Measurements from ENCODE around the gene NR0B2. TPM values are rescaled to one million over a fixed set of nuclear protein-coding genes. Genes with fewer than 3 reads are reported as not detected.

The NR0B2 gene
- total RNA-seq, 2 donors from 2014 or later = not detected

DNA sequence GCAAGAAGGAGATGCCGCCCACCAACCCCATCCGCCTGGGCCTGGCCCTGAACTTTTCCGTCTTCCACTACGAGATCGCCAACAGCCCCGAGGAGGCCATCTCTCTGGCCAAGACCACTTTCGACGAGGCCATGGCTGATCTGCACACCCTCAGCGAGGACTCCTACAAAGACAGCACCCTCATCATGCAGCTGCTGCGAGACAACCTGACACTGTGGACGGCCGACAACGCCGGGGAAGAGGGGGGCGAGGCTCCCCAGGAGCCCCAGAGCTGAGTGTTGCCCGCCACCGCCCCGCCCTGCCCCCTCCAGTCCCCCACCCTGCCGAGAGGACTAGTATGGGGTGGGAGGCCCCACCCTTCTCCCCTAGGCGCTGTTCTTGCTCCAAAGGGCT, 50.1 kb downstream of the NR0B2 start:
- DNase-seq (ENCODE audit: low spot score) (no peak), ATAC-seq (ENCODE audit: insufficient number of reproducible peaks, low FRiP score, low read depth) (no peak)
- peak overlapping the region in 1 of 2 donors; percentile 99 for H3K27ac ChIP-seq

DNA sequence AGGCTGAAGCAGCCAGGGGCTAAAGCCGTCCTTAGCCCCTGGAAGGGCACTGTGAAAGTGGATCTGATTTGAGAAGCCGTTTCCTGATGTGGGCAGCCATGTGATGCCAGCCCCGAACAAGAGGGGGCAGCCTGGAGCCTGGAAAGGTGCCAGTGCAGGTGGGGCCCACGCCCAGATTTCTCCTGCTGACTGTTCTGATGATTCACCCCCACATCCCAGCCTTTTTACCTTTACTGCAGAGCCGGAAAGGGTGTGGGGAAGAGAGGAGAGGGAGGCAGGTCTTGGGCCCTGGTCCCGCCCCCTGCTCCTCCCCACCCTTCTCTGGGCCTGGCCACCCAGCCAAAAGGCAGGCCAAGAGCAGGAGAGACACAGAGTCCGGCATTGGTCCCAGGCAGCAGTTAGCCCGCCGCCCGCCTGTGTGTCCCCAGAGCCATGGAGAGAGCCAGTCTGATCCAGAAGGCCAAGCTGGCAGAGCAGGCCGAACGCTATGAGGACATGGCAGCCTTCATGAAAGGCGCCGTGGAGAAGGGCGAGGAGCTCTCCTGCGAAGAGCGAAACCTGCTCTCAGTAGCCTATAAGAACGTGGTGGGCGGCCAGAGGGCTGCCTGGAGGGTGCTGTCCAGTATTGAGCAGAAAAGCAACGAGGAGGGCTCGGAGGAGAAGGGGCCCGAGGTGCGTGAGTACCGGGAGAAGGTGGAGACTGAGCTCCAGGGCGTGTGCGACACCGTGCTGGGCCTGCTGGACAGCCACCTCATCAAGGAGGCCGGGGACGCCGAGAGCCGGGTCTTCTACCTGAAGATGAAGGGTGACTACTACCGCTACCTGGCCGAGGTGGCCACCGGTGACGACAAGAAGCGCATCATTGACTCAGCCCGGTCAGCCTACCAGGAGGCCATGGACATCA, 50.7 kb downstream of the NR0B2 start, which contains the start of gene SFN:
Gene SFN, plus strand, starts transcription at position 369 of the 904 bp plus-strand sequence. Its CDS starts 64 bp downstream, at position 433.
- DNase-seq (ENCODE audit: low spot score) = no peak
- no peaks in the 10 kb centered on the region for H3K27me3 ChIP-seq (replicated peaks; ENCODE audit: insufficient read depth)
- peaks cover 5 to 15% of the 10 kb centered on the region in 2 donors for H3K4me1 ChIP-seq (ENCODE audit: control insufficient read depth in 1 of 2, low read depth in 2 of 2)
- no peak for ATAC-seq (ENCODE audit: insufficient number of reproducible peaks, low FRiP score, low read depth)
- TF ChIP-seq CTCF (IDR thresholded peaks at IDR 0.05) = no peak
- peak within 1 kb of the TSS; percentile 80 for H3K4me3 ChIP-seq
- no peaks in the 10 kb centered on the region for H3K9me3 ChIP-seq
- peak within 1 kb of the TSS; percentile 84 to 99 for H3K27ac ChIP-seq
- H3K36me3 ChIP-seq = no peaks in the 10 kb centered on the region

More for the DNA sequence above, 50.1 kb downstream of the NR0B2 start:
- Histone ChIP-seq H3K27me3 (replicated peaks; ENCODE audit: insufficient read depth) (no peaks in the 10 kb centered on the region), H3K4me1 (ENCODE audit: control insufficient read depth in 1 of 2, low read depth in 2 of 2) (peaks cover 5 to 15% of the 10 kb centered on the region in 2 donors), H3K36me3 (no peaks in the 10 kb centered on the region), H3K4me3 (peak overlapping the region; percentile 80), H3K9me3 (no peaks in the 10 kb centered on the region)
- no peak for TF ChIP-seq CTCF (IDR thresholded peaks at IDR 0.05)

DNA sequence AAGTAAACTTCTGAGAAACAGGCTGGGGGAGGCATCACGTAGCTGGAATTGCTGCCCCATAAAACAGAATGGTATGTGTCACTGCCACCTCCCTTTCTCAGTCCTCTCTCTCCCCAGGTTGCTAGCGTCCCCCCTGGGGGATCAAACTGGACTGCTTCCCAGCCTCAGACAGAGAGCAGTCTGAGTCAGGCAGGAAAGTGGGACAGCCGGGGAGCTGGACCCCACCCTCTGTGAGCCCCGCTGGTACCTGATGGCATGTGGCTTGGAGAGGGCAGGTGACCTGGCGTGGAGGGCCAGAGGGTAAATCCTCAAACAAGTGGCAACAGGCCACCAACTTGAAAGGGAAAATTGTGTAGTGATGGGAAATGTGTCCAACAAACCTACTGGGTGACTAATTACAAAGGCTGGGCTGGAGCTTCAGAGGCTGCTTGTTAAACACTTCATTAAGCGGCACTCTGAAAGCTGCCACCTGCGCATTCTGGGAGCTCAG, 51.8 kb downstream of the NR0B2 start:
- TF ChIP-seq CTCF (IDR thresholded peaks at IDR 0.05) = no peak
- Histone ChIP-seq H3K4me3 (no peak overlapping the region), H3K36me3 (no peaks in the 10 kb centered on the region), H3K27me3 (replicated peaks; ENCODE audit: insufficient read depth) (no peaks in the 10 kb centered on the region), H3K27ac (no peak overlapping the region), H3K9me3 (no peaks in the 10 kb centered on the region), H3K4me1 (ENCODE audit: control insufficient read depth in 1 of 2, low read depth in 2 of 2) (peaks cover 5 to 15% of the 10 kb centered on the region in 2 donors)
- ATAC-seq (ENCODE audit: insufficient number of reproducible peaks, low FRiP score, low read depth) (no peak), DNase-seq (ENCODE audit: low spot score) (no peak)

Other genes with a start within 250 kb of the NR0B2 start
- gene ARID1A, start 218.0 kb downstream of the NR0B2 start, total RNA-seq = 10 to 100 TPM; 53.6 to 69.2 TPM
- gene PIGV, start 126.0 kb downstream of the NR0B2 start, total RNA-seq = 10 to 100 TPM; 13.5 to 22.9 TPM
- gene ZDHHC18, start 87.3 kb downstream of the NR0B2 start, total RNA-seq = 10 to 100 TPM; 13.3 to 29.9 TPM
- 1 to 10 TPM; 1.9 to 3.8 TPM for gene SFN, start 50.8 kb downstream of the NR0B2 start, total RNA-seq
- 10 to 100 TPM in 1 of 2 donors, 1 to 10 TPM in 1; 8.8 to 15.0 TPM for gene GPN2, start 23.7 kb downstream of the NR0B2 start, total RNA-seq
- gene GPATCH3, start 13.5 kb downstream of the NR0B2 start, total RNA-seq = 10 to 100 TPM; 10.3 to 11.8 TPM
- gene NUDC, start 7.8 kb upstream of the NR0B2 start, total RNA-seq = 10 to 100 TPM; 36.8 to 56.4 TPM
- gene KDF1, start 46.5 kb upstream of the NR0B2 start, total RNA-seq = not detected
- 10 to 100 TPM; 26.4 to 34.9 TPM for gene TRNP1, start 79.7 kb upstream of the NR0B2 start, total RNA-seq
- 100 to 1,000 TPM in 1 of 2 donors, 10 to 100 TPM in 1; 49.1 to 105 TPM for gene TENT5B, start 98.9 kb upstream of the NR0B2 start, total RNA-seq
- 10 to 100 TPM; 12.3 to 36.3 TPM for gene SLC9A1, start 241.2 kb upstream of the NR0B2 start, total RNA-seq

Measured in thoracic aorta (tissue), 2 donors.